Endothelial cell of umbilical vein (primary cell): ENCODE results near the gene SLC38A8.

Experiments used
- EZH2 ChIP-seq: IDR thresholded peaks from 2 replicates; pipeline ENCODE4 v1.6.1; 2012; ENCODE audit warnings: borderline replicate concordance, low read depth, mild to moderate bottlenecking, moderate library complexity, low read length, inconsistent platforms; ENCODE audit not compliant: severe bottlenecking
- MYC ChIP-seq: IDR thresholded peaks from one replicate; pipeline ENCODE4 v1.6.1; 2011; ENCODE audit warnings: mild to moderate bottlenecking, low read depth, low read length
- POLR2A ChIP-seq: IDR thresholded peaks from 2 replicates; pipeline ENCODE4 v1.6.1; 2012; ENCODE audit warnings: low read depth, mild to moderate bottlenecking, control low read depth, low read length
- POLR2AphosphoS5 ChIP-seq: IDR thresholded peaks from 2 replicates; pipeline ENCODE4 v1.6.1; 2012; ENCODE audit warnings: low read depth, mild to moderate bottlenecking, control low read depth, low read length, moderate library complexity; ENCODE audit not compliant: insufficient read depth
- TF ChIP-seq, protein P1 (sequence below), 2 donors: IDR thresholded peaks; 1 replicate in 1 of 2; 2 replicates in 1 of 2; pipeline ENCODE4 v1.5.1; 2011; ENCODE audit warnings: low read length in 2 of 2, mild to moderate bottlenecking in 2 of 2, moderate library complexity in 2 of 2, control low read depth in 1 of 2, inconsistent platforms in 1 of 2, low read depth in 1 of 2; ENCODE audit not compliant: insufficient read depth in 1 of 2; ENCODE audit errors: extremely low read depth in 1 of 2

DNA sequence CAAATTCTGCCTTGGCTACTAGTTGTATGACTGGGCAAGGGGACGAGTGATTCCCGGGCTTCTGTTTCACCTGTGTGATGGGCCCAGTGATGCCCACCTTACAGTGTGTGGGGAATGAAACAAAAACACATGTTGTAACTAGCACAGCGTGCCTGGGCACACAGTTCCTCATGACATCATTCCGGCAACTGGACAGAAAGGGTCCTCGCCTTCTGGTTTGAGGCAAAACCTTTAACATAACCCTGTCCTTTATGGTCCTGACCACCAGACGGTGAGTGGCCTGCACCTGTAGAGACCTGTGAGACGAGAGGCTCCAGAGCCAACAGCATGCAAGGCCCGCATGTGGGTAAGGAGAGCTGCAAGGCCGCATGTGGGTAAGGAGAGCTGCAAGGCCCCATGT lies 7.7 kb upstream of the SLC38A8 start:
- TF ChIP-seq, protein P1, sequence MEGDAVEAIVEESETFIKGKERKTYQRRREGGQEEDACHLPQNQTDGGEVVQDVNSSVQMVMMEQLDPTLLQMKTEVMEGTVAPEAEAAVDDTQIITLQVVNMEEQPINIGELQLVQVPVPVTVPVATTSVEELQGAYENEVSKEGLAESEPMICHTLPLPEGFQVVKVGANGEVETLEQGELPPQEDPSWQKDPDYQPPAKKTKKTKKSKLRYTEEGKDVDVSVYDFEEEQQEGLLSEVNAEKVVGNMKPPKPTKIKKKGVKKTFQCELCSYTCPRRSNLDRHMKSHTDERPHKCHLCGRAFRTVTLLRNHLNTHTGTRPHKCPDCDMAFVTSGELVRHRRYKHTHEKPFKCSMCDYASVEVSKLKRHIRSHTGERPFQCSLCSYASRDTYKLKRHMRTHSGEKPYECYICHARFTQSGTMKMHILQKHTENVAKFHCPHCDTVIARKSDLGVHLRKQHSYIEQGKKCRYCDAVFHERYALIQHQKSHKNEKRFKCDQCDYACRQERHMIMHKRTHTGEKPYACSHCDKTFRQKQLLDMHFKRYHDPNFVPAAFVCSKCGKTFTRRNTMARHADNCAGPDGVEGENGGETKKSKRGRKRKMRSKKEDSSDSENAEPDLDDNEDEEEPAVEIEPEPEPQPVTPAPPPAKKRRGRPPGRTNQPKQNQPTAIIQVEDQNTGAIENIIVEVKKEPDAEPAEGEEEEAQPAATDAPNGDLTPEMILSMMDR (IDR thresholded peaks at IDR 0.05; ENCODE audit: extremely low read depth in 1 of 2, insufficient read depth in 1 of 2, low read depth in 1 of 2, low read length in 2 of 2), result no peak
- TF ChIP-seq EZH2 (no peak), POLR2A (no peak), MYC (no peak), POLR2AphosphoS5 (no peak)
